ENCODE measurements around the gene RIPPLY3.
A peak's percentile ranks its signal among the peaks of the same experiment; 100 is the strongest.
"Not testable (repeated sequence)": the region's sequence is repeated elsewhere in the genome, so short reads cannot be mapped to it uniquely, and the experiment has no call there.

The RIPPLY3 gene

DNA sequence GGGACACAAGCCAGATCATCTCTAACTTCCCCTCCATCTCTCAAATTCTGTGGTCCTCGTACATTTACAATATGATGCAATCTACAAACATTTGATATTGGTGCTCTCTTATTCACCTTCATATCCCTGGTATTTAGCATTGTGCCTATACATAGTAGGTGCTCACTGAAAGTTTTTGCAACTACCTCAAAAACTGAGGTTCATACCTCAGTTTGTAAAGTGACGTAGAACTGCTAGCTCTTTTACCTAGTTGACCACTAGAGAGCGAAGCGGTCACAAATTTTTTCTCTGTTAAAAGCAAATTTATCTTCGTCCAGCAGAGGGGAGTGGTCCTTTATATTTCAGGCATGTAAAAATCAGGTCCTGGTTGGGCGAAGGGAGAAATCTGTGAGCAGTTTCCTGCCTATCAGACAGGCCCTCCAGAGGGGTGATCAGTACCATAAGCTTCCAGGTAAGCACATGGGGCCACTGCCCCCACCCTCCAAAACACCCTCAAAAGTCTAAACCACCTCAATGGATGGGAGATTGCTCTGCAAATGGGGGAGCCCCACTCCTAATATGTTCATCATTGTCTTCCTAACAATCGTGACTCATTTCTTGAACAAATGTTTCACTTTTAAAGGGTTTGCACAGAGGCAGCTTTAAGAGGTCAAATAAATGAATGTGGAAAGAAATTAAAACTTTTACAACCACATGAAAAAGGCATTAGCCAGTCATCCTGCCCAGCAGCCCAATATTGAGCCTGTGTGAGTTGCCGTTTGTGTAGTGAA lies 29.4 kb upstream of the RIPPLY3 start:
- in situ Hi-C loops (cut with HindIII; ENCODE audit: low pct_ligation_motif_present, low pct_unique_long_range_greater_than_20kb, low sequenced_read_pairs), result no loop called here
- DNase-seq, result peak; percentile 86

DNA sequence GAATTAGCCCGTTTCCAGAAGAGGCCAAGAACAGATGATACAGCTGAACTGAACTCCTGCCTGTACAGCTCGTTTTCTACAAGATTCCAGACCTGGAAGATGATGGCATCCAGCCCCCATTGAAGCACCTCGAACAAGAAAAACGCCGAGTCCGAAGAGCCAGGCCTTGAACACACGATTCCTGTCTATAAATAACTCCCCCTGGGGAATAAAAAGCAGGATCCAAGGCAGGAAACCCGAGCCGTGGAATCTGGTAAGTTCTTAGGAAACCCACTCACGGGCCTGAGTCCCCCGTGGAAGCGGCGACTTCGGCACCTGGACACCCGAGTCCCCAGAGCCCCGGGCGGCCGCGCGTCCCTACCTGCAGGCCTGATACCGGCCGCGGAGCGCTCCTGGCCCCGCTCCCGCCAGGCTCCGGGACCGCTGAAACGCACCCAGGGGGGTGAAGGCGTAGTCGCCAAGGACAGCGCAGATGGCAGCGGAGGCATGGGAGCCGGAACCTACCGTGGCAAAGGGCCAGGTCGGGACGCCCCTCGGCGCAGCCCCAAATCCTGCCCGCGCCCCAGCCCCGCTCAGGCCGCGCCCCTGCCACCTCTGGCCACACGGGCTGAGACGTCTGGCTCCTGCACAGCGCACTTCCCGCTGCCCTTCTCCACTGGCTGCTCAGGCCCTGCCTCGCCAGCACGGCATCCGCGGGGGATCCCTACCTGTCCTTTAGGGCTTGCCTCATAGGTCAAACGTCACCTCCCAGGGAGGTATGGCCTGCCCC lies 26.0 kb upstream of the RIPPLY3 start:
- DNase-seq, result peak; percentile 17
- in situ Hi-C loops (cut with HindIII; ENCODE audit: low pct_ligation_motif_present, low pct_unique_long_range_greater_than_20kb, low sequenced_read_pairs), result no loop called here

DNA sequence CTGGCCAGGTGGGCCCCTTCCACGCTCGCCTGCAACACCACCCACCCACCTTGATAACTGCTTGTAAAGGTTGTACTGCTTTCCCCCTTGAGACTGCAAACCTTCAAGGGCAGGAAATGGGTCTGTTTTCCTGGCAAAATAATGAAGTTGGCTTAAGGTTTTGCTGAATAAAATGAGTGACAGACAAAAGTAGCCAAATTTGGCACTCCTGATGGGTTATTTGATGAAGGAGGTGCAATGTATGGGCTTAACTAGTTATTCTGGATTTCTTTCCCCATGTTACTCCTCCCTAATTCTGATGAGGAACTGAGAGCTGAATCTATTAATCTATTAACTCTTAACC lies 25.5 kb upstream of the RIPPLY3 start:
- in situ Hi-C loops (cut with HindIII; ENCODE audit: low pct_ligation_motif_present, low pct_unique_long_range_greater_than_20kb, low sequenced_read_pairs), result no loop called here

DNA sequence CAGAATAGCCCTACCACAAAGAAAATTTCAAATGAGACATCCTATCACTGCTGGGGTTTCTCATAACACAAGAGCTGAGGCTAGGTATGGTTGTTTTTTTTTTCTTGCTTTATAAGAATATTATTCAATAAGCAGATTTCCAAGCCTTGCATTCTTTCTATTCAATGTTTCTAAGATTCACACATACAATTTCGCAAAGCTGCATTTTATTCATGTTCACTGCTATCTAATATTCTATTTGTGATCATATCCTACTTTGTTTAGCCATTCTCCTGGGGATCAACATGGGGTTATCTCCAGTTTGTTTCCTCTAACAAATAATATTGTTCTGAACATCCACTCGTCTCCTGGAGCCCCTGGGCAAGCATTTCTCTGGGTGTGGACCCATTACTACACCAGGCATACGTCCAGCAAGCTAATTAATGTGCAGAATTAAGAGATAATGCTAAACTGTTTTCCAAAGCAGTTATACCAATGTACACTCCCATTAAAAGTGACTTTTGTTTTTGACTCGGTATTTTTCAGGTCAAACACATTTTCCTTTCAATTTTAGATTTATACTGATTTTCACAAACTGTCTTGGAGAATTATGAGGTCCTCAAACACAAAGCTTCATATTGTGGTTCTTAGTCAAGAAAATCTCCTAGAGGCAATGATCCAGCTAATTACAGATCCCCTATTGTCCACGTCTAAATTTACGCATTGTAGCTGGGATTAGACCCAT lies 24.4 kb upstream of the RIPPLY3 start:
- DNase-seq, result no peak
- in situ Hi-C loops (cut with HindIII; ENCODE audit: low pct_ligation_motif_present, low pct_unique_long_range_greater_than_20kb, low sequenced_read_pairs), result no loop called here

More for the DNA sequence above, 25.5 kb upstream of the RIPPLY3 start:
- no peak for DNase-seq

DNA sequence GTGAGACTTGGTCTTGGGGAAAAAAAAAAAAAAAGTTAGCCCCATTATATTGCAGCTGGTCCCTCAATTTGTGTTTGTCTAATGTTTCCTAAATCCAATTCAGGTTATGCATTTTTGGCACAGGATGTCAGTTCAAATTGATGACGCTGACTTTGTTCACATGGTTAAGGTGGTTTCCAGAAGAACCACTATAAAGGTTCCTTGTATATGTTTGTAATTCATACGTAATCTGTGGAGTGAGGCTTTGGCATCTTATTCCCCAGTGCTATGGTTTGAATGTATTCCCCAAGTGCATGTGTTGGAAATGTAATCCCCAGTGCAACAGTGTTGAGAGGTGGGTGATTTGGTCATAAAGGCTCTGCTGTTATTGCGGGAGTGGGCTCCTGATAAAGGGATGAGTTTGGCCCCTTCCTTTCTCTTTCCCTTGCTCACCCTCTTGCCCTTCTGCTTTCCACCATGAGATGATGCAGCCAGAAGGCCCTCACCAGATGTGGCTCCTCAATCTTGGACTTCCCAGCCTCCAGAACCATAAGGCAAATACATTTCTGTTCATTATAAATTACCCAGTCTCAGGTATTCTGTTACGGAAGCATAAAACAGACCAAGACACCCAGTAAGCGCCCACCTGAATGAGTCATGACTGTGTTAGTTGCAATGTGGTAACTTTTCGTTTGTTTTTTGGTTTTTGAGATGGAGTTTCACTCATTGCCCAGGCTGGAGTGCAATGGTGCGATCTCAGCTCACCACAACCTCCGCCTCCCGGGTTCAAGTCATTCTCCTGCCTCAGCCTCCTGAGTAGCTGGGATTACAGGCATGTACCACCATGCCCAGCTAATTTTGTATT lies 20.5 kb upstream of the RIPPLY3 start:
- in situ Hi-C loops (cut with HindIII; ENCODE audit: low pct_ligation_motif_present, low pct_unique_long_range_greater_than_20kb, low sequenced_read_pairs), result no loop called here
- no peak for DNase-seq

DNA sequence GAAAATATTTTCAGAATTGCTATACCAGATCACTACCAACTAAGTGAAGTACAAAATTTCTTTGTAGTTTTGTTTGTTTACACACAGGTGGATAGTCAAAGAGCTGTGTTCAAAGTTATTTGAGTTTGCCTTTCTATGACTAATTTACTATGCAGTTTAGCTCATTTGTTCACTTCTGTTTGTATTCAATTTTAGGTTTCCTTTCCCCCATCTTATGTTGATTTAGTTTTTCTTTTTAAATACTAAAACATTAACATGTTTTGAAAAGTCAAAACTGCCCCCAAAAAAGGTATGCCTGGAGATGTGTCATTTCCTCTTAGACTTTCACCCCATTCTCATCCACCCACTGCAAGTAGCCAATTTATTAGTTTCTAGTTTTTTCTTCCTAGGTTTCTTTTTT lies 18.7 kb upstream of the RIPPLY3 start:
- in situ Hi-C loops (cut with HindIII; ENCODE audit: low pct_ligation_motif_present, low pct_unique_long_range_greater_than_20kb, low sequenced_read_pairs), result no loop called here
- no peak for DNase-seq

DNA sequence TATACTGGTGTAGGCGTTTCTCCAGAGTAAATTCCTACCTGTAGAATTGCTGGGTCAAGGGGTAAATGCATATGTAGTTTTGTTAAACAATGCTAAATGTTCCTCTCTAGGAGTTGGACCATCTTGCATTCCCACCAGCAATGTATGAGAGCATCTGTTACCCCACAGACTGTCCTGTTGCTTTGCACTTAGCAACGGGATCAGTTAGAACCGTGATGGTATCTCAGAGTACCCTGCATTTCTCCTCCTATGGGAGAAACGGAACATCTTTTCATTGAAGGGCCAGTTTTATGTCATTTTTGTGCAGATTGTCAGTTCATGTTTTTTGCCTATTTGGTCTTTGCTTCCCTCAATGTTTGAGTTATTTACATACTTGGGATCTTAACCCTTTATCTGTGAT lies 18.0 kb upstream of the RIPPLY3 start:
- in situ Hi-C loops (cut with HindIII; ENCODE audit: low pct_ligation_motif_present, low pct_unique_long_range_greater_than_20kb, low sequenced_read_pairs), result no loop called here
- DNase-seq, result no peak

DNA sequence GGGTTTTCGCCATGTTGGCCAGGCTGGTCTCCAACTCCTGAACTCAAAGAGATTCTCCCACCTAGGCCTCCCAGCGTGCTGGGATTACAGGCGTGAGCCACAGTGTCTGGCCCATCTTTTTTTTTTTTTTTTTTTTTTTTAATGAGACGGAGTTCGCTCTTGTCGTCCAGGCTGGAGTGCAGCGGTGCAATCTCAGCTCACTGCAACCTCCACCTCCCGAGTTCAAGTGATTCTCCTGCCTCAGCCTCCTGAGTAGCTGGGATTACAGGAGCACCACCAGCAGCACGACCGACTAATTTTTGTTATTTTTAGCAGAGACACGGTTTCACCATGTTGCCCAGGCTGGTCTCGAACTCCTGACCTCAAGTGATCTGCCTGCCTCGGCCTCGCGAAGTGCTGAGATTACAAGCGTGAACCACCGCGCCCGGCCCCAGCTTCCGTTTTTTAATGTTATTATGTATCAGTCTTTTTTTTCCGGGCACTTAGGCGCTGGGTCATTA lies 17.3 kb upstream of the RIPPLY3 start:
- in situ Hi-C loops (cut with HindIII; ENCODE audit: low pct_ligation_motif_present, low pct_unique_long_range_greater_than_20kb, low sequenced_read_pairs); DNase-seq: not testable (repeated sequence)

DNA sequence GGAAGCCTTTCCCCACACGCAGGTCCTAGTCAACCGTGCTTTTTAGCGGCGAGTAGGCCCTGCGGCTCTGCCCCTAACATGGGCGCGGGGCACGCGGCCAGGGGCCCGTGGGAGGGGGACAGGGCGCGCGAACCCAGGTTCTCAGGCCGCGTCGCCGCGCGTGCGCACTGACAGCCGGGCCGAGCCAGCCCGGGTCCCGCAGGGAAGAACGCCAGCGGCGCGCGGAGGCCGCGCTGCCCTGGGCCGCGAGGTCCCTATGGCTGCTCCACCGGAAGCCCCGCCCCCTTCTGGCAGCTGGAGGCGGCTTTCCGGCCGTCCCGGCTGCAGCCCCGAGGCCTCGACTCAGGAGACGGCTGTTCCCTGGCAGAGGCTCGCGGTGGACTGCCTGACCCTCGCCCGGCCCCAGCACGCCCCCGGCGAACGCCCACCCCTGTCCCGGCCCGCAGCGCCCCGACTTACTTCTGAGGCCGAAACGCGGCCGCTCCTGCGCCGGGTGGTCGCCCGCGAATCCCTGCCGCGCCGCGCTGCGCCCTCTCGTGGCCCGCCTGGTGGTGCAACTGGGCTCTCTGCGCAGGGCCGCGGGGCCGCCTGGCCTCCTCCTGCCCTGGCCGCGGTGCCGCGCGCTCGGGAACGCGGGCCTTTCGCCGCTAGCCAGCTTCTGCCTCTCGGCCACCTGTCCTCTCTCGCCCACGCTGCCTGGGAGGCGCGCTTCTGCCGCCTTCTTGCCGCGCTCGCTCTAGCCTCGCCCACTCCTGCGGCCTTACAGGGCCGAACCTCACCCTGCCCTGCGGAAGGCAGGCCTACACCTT lies 16.6 kb upstream of the RIPPLY3 start:
- in situ Hi-C loops (cut with HindIII; ENCODE audit: low pct_ligation_motif_present, low pct_unique_long_range_greater_than_20kb, low sequenced_read_pairs), result no loop called here
- peak; percentile 85 for DNase-seq

DNA sequence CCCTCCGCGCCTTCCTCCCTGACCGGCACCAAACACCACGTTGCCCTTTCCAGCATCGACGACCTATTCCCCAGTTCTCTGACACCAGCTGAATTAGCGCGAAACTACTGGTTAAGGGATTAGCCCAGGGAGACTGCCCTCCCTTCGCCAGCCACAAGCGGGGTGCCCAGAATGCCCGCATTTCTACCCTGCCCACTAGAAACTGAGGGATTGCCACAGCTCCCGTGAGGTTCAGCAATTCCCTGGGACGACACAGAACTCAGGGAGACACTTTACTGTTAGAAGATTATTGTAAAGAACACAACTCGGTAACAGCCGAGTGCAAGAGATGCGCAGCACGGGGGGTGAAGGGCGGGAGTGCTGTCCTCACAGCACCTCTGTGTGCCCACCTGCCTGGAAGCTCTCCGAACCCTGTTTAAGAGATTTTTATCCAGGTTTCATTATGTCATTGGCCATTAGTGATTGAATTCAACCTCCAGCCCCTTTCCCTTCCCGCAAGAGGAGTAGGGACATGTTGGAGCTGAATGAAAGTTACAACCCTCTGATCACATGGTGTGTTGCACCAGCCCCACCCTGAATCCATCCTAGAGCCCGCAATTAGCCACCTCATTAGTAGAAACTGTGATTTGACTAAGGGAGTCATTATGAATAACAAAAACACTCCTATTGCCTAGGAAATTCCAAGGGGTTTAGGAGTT lies 15.8 kb upstream of the RIPPLY3 start:
- in situ Hi-C loops (cut with HindIII; ENCODE audit: low pct_ligation_motif_present, low pct_unique_long_range_greater_than_20kb, low sequenced_read_pairs), result no loop called here
- no peak for DNase-seq

DNA sequence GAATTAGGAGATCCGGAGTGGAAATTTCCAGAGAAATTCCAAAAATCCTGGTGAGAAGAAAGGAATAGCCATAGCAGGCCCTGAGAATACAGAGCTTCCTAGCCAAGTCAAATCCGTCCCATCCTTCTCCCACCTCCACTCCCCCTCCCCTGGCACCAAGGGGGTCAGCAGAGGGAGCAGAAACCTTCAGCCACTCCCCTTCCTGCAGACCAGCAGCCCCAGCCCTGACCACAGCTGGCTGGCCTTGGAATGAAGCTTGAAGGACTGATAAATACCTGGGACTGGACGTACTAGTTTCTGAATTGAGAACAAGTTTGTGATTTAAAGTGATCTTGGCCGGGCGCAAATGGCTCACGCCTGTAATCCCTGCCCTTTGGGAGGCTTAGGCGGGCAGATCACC lies 13.8 kb upstream of the RIPPLY3 start:
- in situ Hi-C loops (cut with HindIII; ENCODE audit: low pct_ligation_motif_present, low pct_unique_long_range_greater_than_20kb, low sequenced_read_pairs), result no loop called here

DNA sequence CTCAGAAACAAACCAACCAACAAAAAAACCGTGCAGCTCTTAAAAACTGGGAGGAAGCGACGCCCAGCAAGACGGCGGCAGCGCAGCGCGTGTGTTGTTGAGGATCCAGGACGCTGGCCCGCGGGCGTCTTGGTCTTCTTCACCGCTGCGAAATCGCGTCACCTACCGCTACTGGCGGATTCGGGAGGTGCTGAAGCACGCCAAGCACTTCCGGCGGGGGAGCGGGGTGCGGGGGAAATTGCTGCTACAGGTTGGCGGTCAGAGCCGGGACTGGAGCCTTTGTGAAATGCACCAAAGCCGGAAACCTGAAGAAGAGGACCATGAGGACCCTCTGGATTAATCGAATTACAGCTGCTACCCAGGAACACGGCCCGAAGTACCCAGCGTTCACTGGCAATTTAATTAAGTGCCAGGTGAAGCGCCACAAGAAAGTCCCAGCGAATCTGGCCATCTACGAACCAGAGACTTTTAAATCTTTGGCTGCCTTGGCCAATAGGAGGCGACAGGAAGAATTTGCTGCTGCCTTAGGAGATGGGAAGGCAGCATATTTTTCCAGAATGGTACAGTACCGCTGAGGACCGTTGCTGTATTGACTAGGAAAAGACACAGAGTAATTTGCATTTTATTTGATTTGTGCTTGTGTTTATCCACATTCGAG lies 11.9 kb upstream of the RIPPLY3 start:
- no peak for DNase-seq
- in situ Hi-C loops (cut with HindIII; ENCODE audit: low pct_ligation_motif_present, low pct_unique_long_range_greater_than_20kb, low sequenced_read_pairs), result no loop called here

More for the DNA sequence above, 13.8 kb upstream of the RIPPLY3 start:
- no peak for DNase-seq

DNA sequence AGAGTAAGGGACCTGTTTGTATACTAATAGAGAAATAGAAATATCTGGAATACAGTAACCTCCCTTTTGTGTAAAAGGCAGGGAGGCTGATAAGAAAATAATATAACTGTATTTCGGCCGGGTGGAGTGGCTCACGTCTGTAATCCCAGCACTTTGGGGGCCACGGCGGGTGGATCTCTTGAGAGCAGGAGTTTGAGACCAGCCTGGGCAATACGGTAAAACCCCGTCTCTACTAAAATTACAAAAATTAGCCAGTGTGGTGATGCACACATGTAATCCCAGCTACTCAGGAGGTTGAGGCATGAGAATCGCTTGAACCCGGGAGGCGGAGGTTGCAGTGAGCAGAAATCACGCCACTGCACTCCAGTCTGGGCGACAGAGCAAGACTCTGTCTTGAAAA lies 11.2 kb upstream of the RIPPLY3 start:
- in situ Hi-C loops (cut with HindIII; ENCODE audit: low pct_ligation_motif_present, low pct_unique_long_range_greater_than_20kb, low sequenced_read_pairs); DNase-seq: not testable (repeated sequence)

DNA sequence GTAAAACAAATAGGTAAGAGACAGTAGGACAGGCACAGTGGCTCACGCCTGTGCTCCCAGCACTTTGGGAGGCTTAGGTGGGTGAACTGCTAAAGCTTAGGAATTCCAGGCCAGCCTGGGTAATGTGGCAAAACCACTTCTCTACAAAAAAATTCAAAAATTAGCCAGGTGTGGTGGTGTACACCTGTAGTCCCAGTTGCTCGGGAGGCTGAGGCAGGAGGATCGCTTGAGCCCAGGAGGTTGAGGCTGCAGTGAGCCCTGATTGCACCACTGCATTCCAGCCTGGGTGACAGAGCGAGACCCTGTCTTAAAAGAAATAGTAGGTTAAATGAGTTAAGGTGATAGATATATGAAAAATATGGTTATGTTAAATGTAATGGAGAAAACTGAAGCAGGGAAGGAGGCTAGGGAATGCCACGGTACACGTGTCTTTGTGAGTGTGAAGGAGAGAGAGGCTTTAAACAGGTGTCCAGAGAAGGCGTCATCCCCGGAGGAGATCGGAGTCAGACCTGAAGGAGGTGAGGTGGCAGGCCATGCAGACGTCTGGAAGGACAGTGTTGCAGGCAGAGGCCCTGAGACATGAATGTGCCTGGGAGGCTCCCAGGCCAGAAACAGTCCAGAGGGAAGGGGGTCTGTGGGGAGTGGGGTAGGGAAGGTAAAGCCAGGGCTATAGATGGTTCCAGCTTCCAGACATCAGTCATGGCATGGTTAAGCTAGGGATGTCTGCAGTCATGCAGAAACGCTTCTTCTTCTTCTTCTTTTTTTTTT lies 7.2 kb upstream of the RIPPLY3 start:
- in situ Hi-C loops (cut with HindIII; ENCODE audit: low pct_ligation_motif_present, low pct_unique_long_range_greater_than_20kb, low sequenced_read_pairs), result no loop called here
- DNase-seq, result no peak

DNA sequence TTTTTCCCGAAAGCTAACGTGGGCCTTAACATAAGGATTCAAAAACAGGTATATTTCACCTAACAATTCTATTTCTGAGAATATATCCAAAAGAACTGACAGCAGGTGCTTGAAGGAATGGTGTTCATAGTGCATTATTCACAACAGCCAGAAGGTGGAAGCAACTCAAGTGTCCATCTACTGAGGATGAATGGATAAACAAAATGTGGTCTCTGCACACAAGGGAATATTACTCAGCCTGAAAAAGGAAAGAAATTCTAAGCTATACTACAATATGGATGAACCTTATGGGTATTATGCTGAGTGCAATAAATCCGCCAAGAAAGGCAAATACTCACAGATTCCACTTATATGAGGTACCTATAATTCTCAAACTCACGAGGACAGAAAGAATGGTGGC lies 6.1 kb upstream of the RIPPLY3 start:
- in situ Hi-C loops (cut with HindIII; ENCODE audit: low pct_ligation_motif_present, low pct_unique_long_range_greater_than_20kb, low sequenced_read_pairs), result no loop called here
- DNase-seq, result peak; percentile 31

DNA sequence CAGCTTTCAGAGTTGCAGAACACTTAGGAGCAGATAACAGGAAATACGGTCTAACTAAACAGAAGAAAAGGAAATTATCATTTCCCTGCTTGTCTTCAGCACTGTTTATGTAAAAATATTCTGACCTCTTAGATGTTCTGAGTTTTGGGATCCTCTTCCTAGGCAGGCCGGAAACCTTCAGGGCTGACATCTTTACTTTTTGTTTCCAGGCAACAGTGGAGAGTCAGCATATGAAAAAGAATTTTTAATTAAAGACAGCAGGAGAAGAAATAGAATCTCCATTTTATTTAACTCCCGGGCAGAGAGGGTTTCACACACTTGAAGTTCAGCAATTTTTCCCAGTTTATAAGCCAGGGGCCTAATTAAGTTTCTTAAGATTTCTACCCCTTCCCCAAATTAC lies 5.1 kb upstream of the RIPPLY3 start:
- in situ Hi-C loops (cut with HindIII; ENCODE audit: low pct_ligation_motif_present, low pct_unique_long_range_greater_than_20kb, low sequenced_read_pairs), result no loop called here
- no peak for DNase-seq
